Activated effector memory CD4-positive, alpha-beta T cell treated with Interleukin-2 at 50 U/mL for 16 hours (primary cell): Measurements from ENCODE around the gene VAT1L.
"Not testable (repeated sequence)": the region's sequence is repeated elsewhere in the genome, so short reads cannot be mapped to it uniquely, and the experiment has no call there.

Source experiments
- DNase-seq: peaks from one replicate; pipeline ENCODE4 v3.0.0-alpha.2; 2020

The VAT1L gene

GRCh38 chr16:77963185-77964044 lies 175.1 kb downstream of the VAT1L start:
- no peak for DNase-seq

- no peak for DNase-seq
Measured at GRCh38 chr16:77965346-77965745, 177.0 kb downstream of the VAT1L start.

DNA sequence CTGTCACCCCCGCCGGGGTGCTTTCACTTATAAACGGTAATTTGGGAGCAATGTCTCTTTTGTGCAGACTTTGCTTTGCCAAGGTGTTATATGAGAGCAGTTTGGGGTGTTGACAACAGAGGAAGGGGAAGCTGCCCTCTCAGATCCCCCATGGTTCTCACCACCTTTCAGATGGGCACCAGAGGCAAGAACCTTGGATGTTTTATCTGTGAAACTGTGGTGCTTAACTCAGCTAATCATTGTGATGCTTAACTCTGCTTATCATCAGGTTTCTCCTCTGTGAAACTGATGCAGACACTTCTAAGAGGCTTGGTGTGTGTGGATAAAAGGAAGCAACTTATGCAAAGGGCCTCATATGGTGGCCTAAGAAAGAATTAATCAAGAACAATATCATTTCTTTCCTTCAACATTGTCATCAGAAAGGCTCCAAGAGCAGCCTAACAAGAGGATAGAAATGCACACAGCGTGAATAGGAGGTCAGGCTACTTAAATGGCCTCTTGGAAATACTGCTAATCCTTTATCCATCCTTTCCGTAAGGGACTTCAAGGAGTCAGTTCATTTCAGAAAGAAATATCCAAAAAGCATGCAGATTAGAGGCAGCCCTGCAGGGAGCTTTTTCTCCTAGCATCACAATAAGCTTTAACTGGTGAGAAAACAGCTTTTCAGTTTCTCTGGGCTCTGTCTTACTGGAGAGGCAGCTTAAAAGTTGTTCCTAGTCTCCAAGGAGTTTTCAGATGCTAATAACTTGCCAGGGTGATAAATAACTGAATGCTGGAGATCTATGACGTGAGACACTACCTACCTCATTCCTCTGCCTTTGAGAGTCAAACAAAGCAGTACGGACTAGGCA lies 178.9 kb downstream of the VAT1L start:
- no peak for DNase-seq

DNA sequence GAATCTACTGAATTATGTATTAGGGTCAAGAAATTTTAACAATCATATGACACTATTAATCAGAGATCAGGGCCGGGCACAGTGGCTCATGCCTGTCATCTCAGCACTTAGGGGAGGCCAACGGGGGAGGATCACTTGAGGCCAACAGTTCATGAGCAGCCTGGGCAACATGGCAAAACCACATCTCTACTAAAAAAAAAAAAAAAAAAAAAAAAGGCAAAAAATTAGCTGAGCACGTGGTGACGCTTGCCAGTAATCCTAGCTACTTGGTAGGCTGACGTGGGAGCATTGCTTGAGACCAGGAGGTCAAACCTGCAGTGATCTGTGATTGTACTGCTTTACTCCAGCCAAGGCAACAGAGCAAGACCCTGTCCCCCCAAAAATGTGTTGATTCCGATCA lies 181.5 kb downstream of the VAT1L start:
- no peak for DNase-seq

- DNase-seq = no peak
Measured at GRCh38 chr16:77970371-77970770, 182.0 kb downstream of the VAT1L start.

- DNase-seq = peak; percentile 50
Measured at GRCh38 chr16:77971306-77972061, 183.1 kb downstream of the VAT1L start.

DNA sequence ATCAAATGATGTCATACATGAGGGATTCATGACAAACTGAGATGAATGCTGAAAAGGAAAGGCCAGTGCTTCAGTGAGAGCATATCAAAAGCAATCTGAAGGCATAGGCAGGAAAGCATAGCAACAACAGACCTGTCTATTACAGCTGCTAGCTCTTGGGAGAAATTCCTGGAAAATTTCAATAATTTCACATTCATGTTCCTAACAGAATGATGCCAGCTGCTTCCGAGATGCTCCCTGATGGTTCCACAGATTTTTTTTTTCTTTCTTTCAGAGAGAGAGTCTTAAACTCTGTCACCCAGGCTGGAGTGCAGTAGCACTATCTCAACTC lies 183.7 kb downstream of the VAT1L start:
- no peak for DNase-seq

DNA sequence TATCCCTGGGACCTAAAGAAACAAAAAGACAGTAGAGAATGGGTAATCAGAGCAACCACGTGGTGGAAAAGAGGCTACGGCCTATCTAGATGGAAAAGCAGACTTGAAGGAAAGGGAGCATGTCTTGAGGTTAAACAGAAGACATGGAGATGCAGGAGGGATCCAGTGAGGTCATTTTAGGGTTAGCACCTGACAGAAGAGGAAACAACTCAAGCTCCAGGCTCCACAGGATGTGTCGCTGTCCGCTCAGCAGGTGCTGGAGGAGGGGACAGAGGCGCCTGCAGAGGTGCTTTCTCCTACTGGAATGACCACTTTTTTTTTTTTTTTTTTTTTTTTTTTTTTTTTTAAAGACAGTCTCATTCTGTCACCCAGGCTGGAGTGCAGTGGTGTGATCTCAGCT lies 186.5 kb downstream of the VAT1L start:
- DNase-seq = no peak

DNA sequence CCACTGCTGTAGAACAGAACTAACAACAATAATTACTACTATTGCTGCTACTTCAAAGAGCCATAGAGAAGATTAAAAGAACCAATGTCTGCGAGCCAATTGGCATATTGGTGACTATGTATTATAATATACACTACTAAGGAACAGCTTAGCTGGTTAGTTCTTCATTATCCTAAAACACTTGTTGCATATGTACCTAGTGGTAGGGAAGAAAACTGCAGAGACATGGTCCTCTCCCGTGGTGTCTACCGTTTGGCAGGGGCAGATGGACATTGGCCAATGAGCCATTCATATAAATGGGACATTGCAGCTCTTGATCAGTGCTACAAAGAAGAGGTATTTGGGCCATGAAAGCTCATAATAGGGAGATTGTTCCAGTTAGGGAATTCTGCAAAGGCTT lies 187.6 kb downstream of the VAT1L start:
- no peak for DNase-seq

DNA sequence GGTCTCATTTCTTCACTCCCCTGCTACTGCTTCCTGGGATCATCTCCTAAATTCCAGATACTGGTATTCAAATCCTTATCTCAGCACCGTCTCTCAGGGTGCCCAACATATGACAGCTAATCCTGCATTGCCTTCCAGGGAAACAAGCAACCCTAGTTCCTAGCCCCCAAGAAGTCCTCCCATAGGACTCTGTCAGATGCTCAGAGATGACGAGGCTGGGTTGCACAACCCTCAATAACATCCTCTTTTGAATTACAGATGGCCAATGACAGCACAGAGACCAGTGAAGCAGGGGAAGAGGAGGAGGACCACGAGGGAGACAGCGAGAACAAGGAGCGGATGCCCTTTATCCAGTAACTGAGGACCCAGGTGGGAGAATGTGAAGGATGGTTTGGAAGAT lies 189.0 kb downstream of the VAT1L start:
- DNase-seq = no peak

DNA sequence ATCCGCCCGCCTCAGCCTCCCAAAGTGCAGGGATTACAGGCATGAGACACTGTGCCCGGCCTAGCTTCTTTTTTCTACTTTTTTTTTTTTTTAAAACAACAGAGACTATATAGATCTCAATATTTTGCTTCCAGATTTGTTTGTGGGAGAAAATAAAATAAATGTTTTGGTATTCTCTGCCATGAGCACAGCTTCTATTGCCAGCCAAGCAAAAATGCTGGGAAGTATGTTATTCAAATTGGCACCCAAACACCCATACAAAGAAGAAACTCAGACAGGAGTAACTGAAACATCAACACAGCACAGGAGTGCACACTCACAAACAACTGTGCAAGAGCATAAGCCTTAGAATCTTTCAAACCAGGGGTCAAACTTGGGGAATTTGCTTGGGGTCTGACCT lies 196.7 kb downstream of the VAT1L start:
- DNase-seq = no peak

DNA sequence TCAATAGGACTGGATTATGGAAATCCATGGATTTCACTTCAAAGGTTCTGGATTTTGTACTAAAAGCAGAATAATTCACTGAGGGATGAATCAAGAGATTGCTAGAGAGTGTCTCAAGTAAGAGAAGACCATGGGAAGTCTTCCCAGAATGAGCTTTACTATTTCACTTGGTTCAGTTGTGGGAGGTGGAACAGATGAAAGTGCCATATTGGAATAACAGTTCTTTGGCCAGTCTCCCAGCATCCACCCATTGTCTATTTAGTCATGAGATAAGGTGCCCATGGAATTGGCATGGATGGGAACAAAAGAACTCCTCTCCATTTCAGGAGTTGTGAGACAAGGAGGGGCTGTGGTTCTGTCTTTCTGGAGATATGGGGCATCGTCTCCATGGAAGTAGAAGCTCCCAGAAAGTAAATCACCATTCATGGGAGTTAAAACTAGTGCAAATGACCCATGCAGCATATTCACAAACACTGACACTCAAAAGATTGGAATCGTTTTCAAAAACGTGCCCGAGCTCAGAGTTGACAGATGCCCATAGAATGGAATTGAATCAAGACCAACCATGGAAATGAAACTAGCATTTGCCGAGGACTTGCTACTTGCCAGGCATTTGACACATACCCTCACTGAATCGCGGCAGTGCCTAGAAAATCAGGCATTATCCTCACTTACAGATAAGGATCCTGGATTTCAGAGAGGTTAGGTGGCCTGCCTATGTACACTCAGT lies 197.8 kb downstream of the VAT1L start:
- no peak for DNase-seq

- DNase-seq = no peak
Measured at GRCh38 chr16:77987810-77988209, 199.4 kb downstream of the VAT1L start.

DNA sequence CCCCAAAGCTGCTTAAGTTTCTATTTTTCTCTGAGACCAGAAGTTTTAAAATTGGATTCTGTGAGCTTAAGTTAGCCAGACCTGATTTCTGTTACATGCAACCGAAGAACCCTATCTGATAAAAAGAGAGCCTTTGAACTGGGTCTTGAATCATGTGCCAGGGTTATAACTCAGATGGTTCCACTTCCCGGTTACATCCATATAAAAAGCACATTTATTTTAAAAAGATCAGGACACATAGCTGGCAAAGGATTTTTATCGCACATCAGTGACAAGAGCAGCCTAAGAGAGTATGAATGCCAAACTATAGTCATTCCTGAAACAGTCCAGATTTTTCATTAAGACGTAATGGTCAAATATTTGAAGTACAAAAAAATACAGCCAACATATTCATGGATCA lies 201.5 kb downstream of the VAT1L start:
- no peak for DNase-seq

DNA sequence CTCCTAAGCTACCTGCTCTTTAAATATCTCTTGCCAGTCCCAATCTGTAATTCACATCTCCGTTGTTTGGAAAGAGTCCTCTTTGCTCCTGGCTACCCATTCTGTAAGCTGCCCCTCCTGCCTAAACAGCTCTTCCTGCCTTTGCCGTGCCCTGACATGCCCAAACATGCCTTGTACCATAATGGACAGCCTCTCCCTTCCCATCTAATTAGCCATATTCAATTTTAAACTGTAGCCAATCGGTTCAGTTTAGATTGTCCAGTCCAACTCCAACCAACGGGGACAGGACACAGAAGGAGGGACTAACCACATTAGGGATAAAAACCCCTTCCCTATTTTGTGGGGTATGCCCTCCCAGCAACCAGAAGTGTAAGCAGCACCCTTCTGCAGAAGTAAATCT lies 203.3 kb downstream of the VAT1L start:
- DNase-seq = no peak

DNA sequence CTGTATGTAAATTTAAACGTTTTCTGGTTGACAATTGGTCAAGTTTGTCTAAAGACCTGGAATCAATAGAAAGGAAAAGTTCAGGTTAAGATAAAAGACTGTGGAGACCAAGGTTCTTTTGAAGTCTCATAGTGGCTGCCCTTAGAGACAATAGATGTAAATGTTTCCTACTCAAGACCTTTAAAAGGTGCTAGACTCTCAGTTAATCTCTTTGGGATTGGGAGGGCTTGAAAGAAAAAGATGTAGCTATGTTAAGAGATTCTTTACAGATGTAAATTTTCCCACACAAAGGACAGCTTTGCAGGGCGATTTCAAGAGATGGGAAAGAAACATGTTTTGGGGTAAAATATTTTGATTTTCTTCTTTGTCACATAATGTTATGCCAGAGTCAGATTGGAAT lies 204.0 kb downstream of the VAT1L start:
- not testable (repeated sequence) for DNase-seq

- no peak for DNase-seq
Measured at GRCh38 chr16:77993111-77993985, 205.0 kb downstream of the VAT1L start.

DNA sequence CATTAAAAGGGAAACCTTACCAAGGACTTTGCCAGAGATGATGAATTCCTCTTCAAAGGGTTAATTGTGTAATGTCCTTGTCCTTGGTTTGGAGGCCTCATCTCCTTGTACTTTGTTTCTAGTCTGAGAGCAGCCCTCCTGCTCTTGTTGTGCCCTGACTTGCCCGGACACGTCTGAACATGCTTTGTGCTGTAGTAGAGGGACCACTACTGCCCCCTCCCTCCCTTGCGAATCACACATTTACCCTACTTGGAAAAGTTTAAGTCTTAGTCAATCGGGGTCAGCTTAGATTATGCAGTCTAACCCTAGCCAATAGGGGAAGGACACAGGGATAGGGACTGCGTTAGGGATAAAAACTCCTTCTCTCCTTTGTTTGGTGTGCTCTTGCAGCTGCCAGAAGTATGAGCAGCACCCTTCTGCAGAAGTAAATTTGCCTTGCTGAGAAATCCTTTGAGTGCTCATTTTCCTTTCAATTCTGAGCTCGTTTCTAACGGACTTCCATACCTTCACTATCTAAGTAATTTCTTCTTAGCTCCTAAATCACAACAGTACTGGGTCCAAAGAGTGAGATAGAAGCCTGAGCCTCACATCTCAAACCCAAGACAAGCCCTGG lies 207.6 kb downstream of the VAT1L start:
- DNase-seq = no peak

- no peak for DNase-seq
Measured at GRCh38 chr16:77998350-77999023, 210.1 kb downstream of the VAT1L start.

GRCh38 chr16:78001451-78002025 lies 213.2 kb downstream of the VAT1L start:
- DNase-seq = no peak
